ENCODE measurements around the gene FARS2.

The FARS2 gene

DNA sequence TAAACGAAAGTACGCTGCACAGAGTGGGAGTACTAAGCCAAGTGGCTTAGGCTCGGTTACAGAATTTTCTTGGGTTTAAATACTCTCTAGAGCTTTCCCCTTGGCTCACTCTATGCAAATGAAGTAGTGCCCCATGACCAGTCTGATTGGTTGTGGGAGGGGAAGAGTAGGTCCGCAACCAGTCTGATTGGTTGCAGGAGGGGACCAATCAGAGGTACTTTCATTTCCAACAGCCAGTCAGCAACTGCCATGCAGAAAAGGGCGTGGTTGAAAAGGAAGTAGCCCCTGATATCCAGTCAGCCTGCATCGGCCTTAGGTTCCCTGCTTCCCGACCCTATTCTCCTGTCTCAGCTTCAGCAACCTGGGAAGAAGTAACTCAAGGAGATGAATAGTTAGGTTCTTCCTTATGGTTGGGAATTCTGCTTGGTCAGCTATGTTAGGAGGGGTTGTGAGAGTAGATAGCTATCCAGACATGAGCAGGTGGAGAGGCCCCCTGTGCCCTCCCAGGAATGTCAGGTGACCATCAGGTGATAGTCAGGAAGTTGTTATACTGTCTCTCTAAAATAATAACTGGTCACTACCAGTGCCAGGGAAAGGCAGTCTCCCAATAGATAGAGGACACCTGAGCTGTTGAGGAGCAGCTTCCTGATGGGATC, 57.4 kb downstream of the FARS2 start:
- H3K36me3 ChIP-seq (ENCODE audit: control insufficient read depth in 2 of 2, insufficient read depth in 1 of 2, low read length in 2 of 2): no peaks in the 10 kb centered on the region
- POLR2A ChIA-PET: no interaction called here
- H3K4me1 ChIP-seq (ENCODE audit: control insufficient read depth, insufficient read depth, low read length): peaks cover 25% of the 10 kb centered on the region
- no peaks in the 10 kb centered on the region for H3K9me3 ChIP-seq (ENCODE audit: control insufficient read depth, insufficient read depth, low read depth, low read length)
- H3K27ac ChIP-seq (ENCODE audit: extremely low read depth, low read depth, low read length): no peak overlapping the region
- no peak for TF ChIP-seq ZNF707 (tag by site-specific recombination; IDR thresholded peaks at IDR 0.05)
- no peak for TF ChIP-seq KLF7 (tag by site-specific recombination; IDR thresholded peaks at IDR 0.05; ENCODE audit: borderline replicate concordance)
- CTCF ChIA-PET: interaction anchor here (0.6 kb wide), 1 partner anchor 9 kb away, joined by 3 read pairs; no protein-coding TSS in a partner anchor
- no peak overlapping the region for H3K4me3 ChIP-seq (ENCODE audit: low read depth, low read length)

DNA sequence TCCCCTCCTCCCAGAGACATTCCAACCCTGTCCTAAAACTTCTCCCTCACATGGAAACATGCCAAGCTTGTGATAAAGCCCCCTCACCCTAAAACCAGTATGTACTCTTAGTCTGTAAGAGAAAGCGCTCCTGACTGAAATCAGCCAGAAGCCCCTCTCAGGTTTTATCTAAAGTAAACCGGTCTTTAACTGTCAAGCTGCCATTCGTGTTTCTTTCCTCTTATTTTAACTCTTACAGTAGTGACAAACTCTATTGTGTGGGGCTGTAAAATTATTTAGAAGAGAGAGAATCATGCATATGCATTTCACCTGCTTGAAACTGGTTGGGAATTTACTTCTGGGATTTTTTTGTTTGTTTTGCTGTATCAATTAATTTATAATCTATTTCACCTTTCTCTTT, 62.7 kb downstream of the FARS2 start:
- H3K36me3 ChIP-seq (ENCODE audit: control insufficient read depth in 2 of 2, insufficient read depth in 1 of 2, low read length in 2 of 2): no peaks in the 10 kb centered on the region
- no peaks in the 10 kb centered on the region for H3K9me3 ChIP-seq (ENCODE audit: control insufficient read depth, insufficient read depth, low read depth, low read length)
- CTCF ChIA-PET: interaction anchor here (0.6 to 1.1 kb wide), 2 partner anchors 8 to 21 kb away, joined by 3 to 4 read pairs; no protein-coding TSS in a partner anchor
- POLR2A ChIA-PET: no interaction called here
- no peaks in the 10 kb centered on the region for H3K4me1 ChIP-seq (ENCODE audit: control insufficient read depth, insufficient read depth, low read length)
- no peak overlapping the region for H3K27ac ChIP-seq (ENCODE audit: extremely low read depth, low read depth, low read length)
- H3K4me3 ChIP-seq (ENCODE audit: low read depth, low read length): no peak overlapping the region
- TF ChIP-seq, protein P1, sequence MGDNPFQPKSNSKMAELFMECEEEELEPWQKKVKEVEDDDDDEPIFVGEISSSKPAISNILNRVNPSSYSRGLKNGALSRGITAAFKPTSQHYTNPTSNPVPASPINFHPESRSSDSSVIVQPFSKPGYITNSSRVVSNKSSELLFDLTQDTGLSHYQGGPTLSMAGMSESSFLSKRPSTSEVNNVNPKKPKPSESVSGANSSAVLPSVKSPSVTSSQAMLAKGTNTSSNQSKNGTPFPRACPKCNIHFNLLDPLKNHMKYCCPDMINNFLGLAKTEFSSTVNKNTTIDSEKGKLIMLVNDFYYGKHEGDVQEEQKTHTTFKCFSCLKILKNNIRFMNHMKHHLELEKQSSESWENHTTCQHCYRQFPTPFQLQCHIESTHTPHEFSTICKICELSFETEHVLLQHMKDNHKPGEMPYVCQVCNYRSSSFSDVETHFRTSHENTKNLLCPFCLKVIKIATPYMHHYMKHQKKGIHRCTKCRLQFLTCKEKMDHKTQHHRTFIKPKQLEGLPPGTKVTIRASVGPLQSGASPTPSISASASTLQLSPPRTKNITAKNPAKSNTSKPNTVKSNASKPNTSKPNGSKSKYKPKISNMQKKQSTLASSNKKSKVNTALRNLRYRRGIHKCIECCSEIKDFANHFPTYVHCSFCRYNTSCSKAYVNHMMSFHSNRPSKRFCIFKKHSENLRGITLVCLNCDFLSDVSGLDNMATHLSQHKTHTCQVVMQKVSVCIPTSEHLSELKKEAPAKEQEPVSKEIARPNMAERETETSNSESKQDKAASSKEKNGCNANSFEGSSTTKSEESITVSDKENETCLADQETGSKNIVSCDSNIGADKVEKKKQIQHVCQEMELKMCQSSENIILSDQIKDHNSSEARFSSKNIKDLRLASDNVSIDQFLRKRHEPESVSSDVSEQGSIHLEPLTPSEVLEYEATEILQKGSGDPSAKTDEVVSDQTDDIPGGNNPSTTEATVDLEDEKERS (tag by site-specific recombination; IDR thresholded peaks at IDR 0.05): peak; percentile 92
- TF ChIP-seq, protein P2, sequence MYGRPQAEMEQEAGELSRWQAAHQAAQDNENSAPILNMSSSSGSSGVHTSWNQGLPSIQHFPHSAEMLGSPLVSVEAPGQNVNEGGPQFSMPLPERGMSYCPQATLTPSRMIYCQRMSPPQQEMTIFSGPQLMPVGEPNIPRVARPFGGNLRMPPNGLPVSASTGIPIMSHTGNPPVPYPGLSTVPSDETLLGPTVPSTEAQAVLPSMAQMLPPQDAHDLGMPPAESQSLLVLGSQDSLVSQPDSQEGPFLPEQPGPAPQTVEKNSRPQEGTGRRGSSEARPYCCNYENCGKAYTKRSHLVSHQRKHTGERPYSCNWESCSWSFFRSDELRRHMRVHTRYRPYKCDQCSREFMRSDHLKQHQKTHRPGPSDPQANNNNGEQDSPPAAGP (tag by site-specific recombination; IDR thresholded peaks at IDR 0.05): no peak
- TF ChIP-seq ZNF596 (tag by site-specific recombination; IDR thresholded peaks at IDR 0.05) (no peak), ZNF423 (tag by site-specific recombination; IDR thresholded peaks at IDR 0.05) (no peak), ZNF626 (tag by site-specific recombination; IDR thresholded peaks at IDR 0.05) (peak; percentile 98), ZNF366 (tag by site-specific recombination; conservative IDR thresholded peaks at IDR 0.05) (no peak), ZNF610 (tag by site-specific recombination; IDR thresholded peaks at IDR 0.05; ENCODE audit: borderline replicate concordance) (peak; percentile 59; the same call in 1 of the 2 replicates), ZNF529 (tag by site-specific recombination; IDR thresholded peaks at IDR 0.05; ENCODE audit: insufficient replicate concordance) (peak; percentile 87), ZSCAN30 (tag by site-specific recombination; IDR thresholded peaks at IDR 0.05) (0 out of 2 replicates have a peak, but pooled peaks have one; percentile 28), ZNF561 (tag by site-specific recombination; IDR thresholded peaks at IDR 0.05; ENCODE audit: borderline replicate concordance) (no peak), ZNF140 (tag by site-specific recombination; IDR thresholded peaks at IDR 0.05) (no peak), FEZF1 (tag by site-specific recombination; IDR thresholded peaks at IDR 0.05) (no peak), ZNF2 (tag by site-specific recombination; IDR thresholded peaks at IDR 0.05) (0 out of 2 replicates have a peak, but pooled peaks have one; percentile 26), SP7 (tag by site-specific recombination; IDR thresholded peaks at IDR 0.05) (0 out of 2 replicates have a peak, but pooled peaks have one; percentile 18)
- TF ChIP-seq, protein P3, sequence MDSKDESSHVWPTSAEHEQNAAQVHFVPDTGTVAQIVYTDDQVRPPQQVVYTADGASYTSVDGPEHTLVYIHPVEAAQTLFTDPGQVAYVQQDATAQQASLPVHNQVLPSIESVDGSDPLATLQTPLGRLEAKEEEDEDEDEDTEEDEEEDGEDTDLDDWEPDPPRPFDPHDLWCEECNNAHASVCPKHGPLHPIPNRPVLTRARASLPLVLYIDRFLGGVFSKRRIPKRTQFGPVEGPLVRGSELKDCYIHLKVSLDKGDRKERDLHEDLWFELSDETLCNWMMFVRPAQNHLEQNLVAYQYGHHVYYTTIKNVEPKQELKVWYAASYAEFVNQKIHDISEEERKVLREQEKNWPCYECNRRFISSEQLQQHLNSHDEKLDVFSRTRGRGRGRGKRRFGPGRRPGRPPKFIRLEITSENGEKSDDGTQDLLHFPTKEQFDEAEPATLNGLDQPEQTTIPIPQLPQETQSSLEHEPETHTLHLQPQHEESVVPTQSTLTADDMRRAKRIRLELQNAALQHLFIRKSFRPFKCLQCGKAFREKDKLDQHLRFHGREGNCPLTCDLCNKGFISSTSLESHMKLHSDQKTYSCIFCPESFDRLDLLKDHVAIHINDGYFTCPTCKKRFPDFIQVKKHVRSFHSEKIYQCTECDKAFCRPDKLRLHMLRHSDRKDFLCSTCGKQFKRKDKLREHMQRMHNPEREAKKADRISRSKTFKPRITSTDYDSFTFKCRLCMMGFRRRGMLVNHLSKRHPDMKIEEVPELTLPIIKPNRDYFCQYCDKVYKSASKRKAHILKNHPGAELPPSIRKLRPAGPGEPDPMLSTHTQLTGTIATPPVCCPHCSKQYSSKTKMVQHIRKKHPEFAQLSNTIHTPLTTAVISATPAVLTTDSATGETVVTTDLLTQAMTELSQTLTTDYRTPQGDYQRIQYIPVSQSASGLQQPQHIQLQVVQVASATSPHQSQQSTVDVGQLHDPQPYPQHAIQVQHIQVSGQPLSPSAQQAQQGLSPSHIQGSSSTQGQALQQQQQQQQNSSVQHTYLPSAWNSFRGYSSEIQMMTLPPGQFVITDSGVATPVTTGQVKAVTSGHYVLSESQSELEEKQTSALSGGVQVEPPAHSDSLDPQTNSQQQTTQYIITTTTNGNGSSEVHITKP (tag by site-specific recombination; IDR thresholded peaks at IDR 0.05): no peak
- TF ChIP-seq, protein P4, sequence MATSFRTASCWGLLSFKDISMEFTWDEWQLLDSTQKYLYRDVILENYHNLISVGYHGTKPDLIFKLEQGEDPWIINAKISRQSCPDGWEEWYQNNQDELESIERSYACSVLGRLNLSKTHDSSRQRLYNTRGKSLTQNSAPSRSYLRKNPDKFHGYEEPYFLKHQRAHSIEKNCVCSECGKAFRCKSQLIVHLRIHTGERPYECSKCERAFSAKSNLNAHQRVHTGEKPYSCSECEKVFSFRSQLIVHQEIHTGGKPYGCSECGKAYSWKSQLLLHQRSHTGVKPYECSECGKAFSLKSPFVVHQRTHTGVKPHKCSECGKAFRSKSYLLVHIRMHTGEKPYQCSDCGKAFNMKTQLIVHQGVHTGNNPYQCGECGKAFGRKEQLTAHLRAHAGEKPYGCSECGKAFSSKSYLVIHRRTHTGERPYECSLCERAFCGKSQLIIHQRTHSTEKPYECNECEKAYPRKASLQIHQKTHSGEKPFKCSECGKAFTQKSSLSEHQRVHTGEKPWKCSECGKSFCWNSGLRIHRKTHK (tag by site-specific recombination; IDR thresholded peaks at IDR 0.05): peak; percentile 62
- TF ChIP-seq, protein P5, sequence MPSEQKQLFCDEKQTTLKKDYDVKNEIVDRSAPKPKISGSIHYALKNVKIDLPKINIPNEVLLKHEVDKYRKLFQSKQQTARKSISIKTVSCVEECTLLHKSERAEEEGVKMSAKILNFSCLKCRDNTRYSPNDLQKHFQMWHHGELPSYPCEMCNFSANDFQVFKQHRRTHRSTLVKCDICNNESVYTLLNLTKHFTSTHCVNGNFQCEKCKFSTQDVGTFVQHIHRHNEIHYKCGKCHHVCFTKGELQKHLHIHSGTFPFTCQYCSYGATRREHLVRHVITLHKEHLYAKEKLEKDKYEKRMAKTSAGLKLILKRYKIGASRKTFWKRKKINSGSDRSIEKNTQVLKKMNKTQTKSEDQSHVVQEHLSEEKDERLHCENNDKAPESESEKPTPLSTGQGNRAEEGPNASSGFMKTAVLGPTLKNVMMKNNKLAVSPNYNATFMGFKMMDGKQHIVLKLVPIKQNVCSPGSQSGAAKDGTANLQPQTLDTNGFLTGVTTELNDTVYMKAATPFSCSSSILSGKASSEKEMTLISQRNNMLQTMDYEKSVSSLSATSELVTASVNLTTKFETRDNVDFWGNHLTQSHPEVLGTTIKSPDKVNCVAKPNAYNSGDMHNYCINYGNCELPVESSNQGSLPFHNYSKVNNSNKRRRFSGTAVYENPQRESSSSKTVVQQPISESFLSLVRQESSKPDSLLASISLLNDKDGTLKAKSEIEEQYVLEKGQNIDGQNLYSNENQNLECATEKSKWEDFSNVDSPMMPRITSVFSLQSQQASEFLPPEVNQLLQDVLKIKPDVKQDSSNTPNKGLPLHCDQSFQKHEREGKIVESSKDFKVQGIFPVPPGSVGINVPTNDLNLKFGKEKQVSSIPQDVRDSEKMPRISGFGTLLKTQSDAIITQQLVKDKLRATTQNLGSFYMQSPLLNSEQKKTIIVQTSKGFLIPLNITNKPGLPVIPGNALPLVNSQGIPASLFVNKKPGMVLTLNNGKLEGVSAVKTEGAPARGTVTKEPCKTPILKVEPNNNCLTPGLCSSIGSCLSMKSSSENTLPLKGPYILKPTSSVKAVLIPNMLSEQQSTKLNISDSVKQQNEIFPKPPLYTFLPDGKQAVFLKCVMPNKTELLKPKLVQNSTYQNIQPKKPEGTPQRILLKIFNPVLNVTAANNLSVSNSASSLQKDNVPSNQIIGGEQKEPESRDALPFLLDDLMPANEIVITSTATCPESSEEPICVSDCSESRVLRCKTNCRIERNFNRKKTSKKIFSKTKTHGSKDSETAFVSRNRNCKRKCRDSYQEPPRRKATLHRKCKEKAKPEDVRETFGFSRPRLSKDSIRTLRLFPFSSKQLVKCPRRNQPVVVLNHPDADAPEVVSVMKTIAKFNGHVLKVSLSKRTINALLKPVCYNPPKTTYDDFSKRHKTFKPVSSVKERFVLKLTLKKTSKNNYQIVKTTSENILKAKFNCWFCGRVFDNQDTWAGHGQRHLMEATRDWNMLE (tag by site-specific recombination; conservative IDR thresholded peaks at IDR 0.05; ENCODE audit: low read depth): 0 out of 2 replicates have a peak, but pooled peaks have one; percentile 28
